HUES48 (cell line): ENCODE data around the gene TRPM7.

Experiments
- H3K27ac ChIP-seq: one replicate; pipeline ENCODE4 v1.7.0; 2013; ENCODE audit warnings: low read depth, low read length, inconsistent platforms
- H3K27me3 ChIP-seq: 2 replicates; pipeline ENCODE4 v1.6.1; 2013; ENCODE audit warnings: mild to moderate bottlenecking, low read length; ENCODE audit not compliant: control insufficient read depth, insufficient read depth
- H3K36me3 ChIP-seq: 2 replicates; pipeline ENCODE4 v1.6.1; 2013; ENCODE audit warnings: low read length; ENCODE audit not compliant: control insufficient read depth, insufficient read depth
- H3K4me1 ChIP-seq: 2 replicates; pipeline ENCODE4 v1.6.1; 2013; ENCODE audit warnings: mild to moderate bottlenecking, low read length; ENCODE audit not compliant: control insufficient read depth, insufficient read depth
- H3K4me3 ChIP-seq: 2 replicates; pipeline ENCODE4 v1.5.1; 2013; ENCODE audit warnings: mild to moderate bottlenecking, low read depth, low read length
- H3K9ac ChIP-seq: 2 replicates; pipeline ENCODE4 v1.6.1; 2013; ENCODE audit warnings: mild to moderate bottlenecking, low read depth, low read length, moderate library complexity
- H3K9me3 ChIP-seq: 2 replicates; pipeline ENCODE4 v1.6.1; 2013; ENCODE audit warnings: low read length; ENCODE audit not compliant: control insufficient read depth, insufficient read depth

Gene TRPM7

DNA sequence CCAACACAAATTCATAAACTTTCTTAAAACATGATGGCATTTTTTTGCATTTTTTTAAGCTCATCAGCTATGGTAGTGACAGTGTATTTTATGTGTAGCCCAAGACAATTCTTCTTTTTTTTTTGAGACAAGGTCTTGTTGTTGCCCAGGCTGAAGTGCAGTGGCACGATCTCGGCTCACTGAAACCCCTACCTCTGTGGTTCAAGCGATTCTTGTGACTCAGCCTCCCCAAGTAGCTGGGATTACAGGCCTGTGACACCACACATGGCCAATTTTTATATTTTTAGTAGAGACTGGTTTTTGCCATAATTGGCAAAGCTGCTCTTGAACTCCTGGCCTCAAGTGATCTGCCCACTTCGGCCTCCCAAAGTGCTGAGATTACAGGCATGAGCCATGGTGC lies 122.8 kb downstream of the TRPM7 start:
- Histone ChIP-seq H3K36me3 (peaks cover 59% of the 10 kb centered on the region), H3K9me3 (no peaks in the 10 kb centered on the region), H3K9ac (no peak overlapping the region), H3K4me1 (no peaks in the 10 kb centered on the region), H3K27me3 (no peaks in the 10 kb centered on the region), H3K27ac (no peak overlapping the region), H3K4me3 (no peak overlapping the region)

DNA sequence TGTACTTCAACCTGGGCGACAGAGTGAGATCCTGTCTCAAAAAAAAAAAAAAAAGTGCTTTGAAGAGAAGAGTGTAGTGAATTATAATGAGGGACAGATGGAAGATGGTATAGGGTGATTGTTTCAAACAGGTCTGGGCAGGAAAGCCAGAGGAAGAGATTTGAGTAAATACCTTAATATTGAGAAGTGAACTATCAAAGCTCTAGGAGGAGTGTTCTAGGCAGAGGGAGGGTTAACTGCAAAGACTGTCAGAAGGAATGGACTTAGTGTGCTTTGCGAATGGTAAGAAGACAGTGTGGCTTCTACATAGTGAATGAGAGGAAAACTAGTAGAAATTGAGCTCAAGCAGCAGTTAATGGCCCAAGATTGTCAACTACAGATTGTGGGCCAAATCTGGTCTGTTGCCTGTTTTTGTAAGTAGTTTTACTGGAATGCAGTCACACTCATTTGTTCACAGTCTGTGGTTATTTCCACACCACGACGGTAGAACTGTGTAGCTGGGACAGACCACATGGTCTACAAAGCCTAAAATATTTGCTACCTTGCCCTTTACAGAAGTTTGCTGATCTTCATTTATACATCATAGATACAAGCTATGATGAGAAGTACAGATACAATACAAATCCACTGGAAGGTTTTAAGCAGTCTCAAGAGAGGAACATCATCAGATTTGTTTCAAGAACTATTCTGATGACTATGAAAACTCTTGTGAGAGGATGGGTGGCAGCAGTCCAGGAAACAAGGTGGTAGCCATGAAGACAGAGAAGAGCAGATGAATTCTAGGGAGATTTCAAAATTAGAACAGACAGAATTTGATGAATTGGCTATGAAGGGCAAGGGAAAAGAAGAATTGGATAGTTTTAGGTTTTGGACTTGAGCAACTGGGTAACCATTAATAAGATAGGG lies 123.6 kb downstream of the TRPM7 start:
- Histone ChIP-seq H3K36me3 (peaks cover 52% of the 10 kb centered on the region), H3K4me1 (no peaks in the 10 kb centered on the region), H3K9me3 (no peaks in the 10 kb centered on the region), H3K9ac (no peak overlapping the region), H3K4me3 (no peak overlapping the region), H3K27ac (no peak overlapping the region), H3K27me3 (no peaks in the 10 kb centered on the region)

DNA sequence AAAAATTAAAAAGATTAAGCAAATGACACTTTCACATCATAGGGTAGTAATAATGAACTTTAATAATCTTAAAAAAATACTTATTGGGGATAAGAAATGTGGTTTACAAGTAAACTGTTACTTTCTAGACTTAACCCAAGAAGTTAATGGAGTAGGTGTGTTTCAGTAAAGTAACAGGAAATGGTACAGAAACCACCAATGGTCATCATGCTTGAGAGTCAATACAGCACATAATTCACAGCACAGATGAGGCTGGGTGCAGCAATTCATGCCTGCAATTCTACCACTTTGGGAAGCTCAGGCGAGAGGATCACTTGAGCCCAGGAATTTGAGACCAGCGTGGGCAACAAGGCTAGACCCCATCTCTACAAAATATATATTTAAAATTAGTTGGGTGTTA lies 128.6 kb downstream of the TRPM7 start:
- H3K27me3 ChIP-seq, result no peaks in the 10 kb centered on the region
- H3K36me3 ChIP-seq, result peaks cover 33% of the 10 kb centered on the region
- H3K4me3 ChIP-seq, result no peak overlapping the region
- H3K27ac ChIP-seq, result no peak overlapping the region
- no peaks in the 10 kb centered on the region for H3K9me3 ChIP-seq
- H3K4me1 ChIP-seq, result no peaks in the 10 kb centered on the region
- no peak overlapping the region for H3K9ac ChIP-seq

DNA sequence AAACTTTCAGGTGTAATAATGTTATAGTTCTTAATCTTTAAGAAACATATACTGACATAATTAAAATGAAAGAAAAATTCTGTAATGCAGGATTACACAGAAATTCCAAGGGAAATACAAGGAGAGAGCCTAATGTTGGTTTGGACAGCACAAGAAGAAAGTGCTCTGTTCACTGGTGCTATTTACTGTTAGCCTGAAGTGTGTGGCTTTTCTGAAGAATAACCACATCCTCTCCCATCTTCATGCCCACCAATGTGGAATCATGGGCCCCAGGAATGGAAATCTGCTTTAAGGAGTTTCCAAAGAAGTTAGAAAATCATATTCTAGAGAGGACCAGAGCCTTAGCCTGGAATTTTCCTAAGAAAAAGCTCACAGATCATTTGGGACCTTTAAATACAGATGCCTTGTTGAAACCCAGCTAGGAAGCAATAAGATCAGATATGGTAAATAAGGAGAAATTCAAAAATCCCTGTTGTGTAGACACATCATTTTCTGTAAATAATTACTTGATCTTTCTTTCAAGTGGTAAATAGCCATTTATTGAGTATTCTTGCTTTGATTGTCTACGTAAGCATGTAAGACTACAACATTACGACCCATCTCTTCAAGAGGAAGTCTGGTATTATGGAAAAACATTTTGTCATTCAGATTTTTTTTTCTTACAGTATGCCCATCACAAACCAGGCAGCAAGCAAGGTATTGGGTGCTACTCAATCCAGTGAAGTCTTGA lies 129.8 kb downstream of the TRPM7 start:
- Histone ChIP-seq H3K36me3 (peaks cover 22% of the 10 kb centered on the region), H3K4me1 (no peaks in the 10 kb centered on the region), H3K27me3 (no peaks in the 10 kb centered on the region), H3K4me3 (no peak overlapping the region), H3K27ac (no peak overlapping the region), H3K9ac (no peak overlapping the region), H3K9me3 (no peaks in the 10 kb centered on the region)

DNA sequence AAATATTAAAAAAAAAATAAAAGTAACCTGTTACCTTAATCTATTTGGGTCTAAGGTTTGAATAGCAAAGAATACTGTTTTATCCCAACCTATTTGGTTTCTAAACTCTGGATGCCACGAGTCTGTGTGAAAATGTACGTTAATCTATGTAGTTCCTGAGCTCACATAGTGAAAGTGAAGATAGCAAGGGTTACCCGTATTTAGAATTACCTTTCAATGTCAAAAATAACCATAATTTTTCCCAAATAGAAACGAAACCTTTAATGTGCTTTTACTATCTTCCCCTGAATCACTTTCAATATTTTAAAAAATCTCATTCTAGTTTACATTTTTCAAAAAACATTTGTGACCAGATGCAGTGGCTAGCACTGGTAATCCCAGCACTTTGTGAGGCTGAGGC lies 134.4 kb downstream of the TRPM7 start:
- no peak overlapping the region for H3K27ac ChIP-seq
- no peaks in the 10 kb centered on the region for H3K27me3 ChIP-seq
- no peak overlapping the region for H3K9ac ChIP-seq
- peaks cover 3% of the 10 kb centered on the region; the same call in 1 of the 2 replicates for H3K36me3 ChIP-seq
- no peaks in the 10 kb centered on the region for H3K4me1 ChIP-seq
- no peaks in the 10 kb centered on the region for H3K9me3 ChIP-seq
- no peak overlapping the region for H3K4me3 ChIP-seq

DNA sequence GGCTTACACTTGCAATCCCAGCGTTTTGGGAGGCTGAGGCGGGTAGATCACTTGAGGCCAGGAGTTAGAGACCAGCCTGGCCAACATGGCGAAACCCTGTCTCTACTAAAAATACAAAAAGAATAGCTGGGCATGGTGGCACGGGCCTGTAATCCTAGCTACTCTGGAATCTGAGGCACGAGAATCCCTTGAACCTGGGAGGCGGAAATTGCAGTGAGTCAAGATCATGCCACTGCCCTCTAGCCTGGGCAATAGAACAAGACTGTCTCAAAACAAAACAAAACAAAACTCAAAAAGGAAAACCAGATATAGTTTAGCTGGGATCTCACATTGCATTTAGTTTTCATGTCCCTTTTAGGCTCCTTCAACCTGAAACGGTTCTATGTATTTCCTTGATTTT lies 137.3 kb downstream of the TRPM7 start:
- Histone ChIP-seq H3K36me3 (no peaks in the 10 kb centered on the region), H3K4me1 (0 out of 2 replicates have a peak, but pooled peaks cover 3% of the 10 kb centered on the region), H3K9ac (no peak overlapping the region), H3K27ac (no peak overlapping the region), H3K4me3 (no peak overlapping the region), H3K27me3 (no peaks in the 10 kb centered on the region), H3K9me3 (no peaks in the 10 kb centered on the region)

DNA sequence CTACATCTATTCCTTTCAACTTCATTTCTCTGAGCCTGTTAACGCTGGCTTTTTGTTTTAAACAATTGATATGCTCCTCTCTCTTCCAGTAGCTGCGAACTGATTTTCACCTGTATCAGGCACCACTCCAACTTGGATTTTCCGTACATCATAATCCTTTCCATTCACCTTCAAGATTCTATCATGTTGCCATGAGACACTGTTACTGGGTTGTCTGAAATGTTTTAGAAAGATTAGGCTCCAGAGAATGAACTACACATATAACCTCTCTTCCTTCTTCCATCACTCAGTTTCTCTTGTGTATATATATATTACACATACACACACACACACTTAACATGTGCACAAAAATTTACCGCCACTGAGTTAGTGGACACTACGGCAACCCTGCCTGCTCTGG lies 140.0 kb downstream of the TRPM7 start, which contains the start of gene USP50:
Gene USP50, minus strand, starts transcription at position 101 of the 400 bp plus-strand sequence. CDS start 141 bp downstream, outside the sequence.
- Histone ChIP-seq H3K9ac (no peak within 1 kb of the TSS), H3K27me3 (no peaks in the 10 kb centered on the region), H3K4me1 (0 out of 2 replicates have a peak, but pooled peaks cover 3% of the 10 kb centered on the region), H3K9me3 (no peaks in the 10 kb centered on the region), H3K4me3 (no peak within 1 kb of the TSS), H3K27ac (no peak within 1 kb of the TSS), H3K36me3 (no peaks in the 10 kb centered on the region)

DNA sequence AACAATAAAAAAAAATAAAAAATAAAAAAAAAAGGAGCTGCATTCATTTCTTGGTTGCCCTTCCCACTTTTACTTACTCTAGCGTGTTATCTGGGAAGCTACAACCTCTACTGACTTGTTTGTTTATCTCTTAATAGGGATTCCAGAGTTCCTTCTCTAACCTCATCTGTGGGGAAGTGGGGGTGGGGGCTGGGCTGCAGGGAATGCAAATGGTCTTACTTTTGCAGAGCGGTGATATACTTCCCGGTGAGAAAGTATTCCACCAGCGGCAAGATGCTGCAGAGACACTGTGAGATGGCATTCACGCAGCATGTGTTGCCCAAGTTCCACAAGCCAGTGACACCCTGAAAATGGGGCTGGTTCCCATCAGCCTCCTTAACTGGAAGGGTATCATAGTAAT lies 142.2 kb downstream of the TRPM7 start:
- Histone ChIP-seq H3K27me3 (no peaks in the 10 kb centered on the region), H3K27ac (no peak overlapping the region), H3K9me3 (no peaks in the 10 kb centered on the region), H3K4me3 (no peak overlapping the region), H3K4me1 (0 out of 2 replicates have a peak, but pooled peaks cover 3% of the 10 kb centered on the region), H3K36me3 (no peaks in the 10 kb centered on the region), H3K9ac (no peak overlapping the region)

DNA sequence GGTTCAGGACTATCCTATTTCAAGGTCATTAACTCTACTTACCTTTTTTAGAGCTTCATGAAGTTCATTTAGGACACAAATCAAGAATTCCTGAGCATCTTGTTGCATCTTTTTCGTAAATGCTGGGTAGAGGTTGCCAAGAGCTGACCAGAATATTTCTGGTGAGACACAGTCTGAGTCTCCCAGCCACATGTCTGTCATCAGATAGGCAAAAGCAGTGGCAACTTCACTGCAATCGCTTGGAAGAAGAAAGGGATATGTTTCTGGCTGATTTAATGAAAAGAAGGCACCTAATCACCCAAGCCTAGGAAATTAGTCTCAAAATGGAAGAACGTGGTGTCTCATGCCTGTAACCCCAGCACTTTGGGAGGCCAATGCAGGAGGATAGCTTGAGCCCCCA lies 143.0 kb downstream of the TRPM7 start:
- Histone ChIP-seq H3K9ac (no peak overlapping the region), H3K4me3 (no peak overlapping the region), H3K27ac (no peak overlapping the region), H3K36me3 (no peaks in the 10 kb centered on the region), H3K9me3 (no peaks in the 10 kb centered on the region), H3K27me3 (no peaks in the 10 kb centered on the region), H3K4me1 (0 out of 2 replicates have a peak, but pooled peaks cover 3% of the 10 kb centered on the region)

DNA sequence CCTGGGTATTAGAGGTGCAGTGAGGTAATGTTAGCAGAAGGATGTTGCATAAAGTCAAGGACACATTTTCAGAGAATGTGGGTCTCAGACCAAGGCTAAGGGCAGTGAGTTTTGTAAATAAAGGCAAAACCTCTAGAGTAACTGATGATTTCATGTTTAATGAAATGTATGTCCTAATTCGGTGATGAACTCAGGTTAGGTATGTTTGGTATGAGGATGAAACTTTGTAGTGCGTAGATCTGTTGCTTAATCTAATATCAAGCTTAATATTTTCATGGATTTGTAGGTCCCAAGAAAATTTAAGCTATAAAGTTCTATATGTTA lies 143.7 kb downstream of the TRPM7 start:
- no peak overlapping the region for H3K9ac ChIP-seq
- no peaks in the 10 kb centered on the region for H3K27me3 ChIP-seq
- no peaks in the 10 kb centered on the region for H3K9me3 ChIP-seq
- H3K4me1 ChIP-seq, result 0 out of 2 replicates have a peak, but pooled peaks cover 3% of the 10 kb centered on the region
- no peak overlapping the region for H3K4me3 ChIP-seq
- H3K27ac ChIP-seq, result no peak overlapping the region
- H3K36me3 ChIP-seq, result no peaks in the 10 kb centered on the region

DNA sequence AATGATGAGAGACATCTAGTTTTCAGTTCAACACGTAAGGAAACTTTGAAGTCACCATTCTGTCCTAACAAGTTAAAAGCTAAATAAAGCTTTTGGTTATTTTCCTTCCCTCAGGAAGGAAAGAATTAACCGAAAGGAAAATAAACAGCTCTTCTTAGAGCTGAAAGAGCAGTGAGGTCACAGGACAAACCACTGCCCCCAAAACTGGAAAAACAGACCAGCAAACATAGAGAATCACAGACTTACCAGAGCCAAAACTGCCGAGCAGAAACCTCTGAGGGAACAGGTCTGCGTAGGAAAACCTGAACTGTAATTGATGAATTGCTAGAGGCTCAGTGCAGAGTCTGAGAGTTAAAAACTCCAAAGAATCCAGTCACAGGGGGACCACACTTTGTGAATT lies 154.8 kb downstream of the TRPM7 start:
- no peak overlapping the region for H3K9ac ChIP-seq
- no peaks in the 10 kb centered on the region for H3K36me3 ChIP-seq
- H3K27ac ChIP-seq, result peak overlapping the region; percentile 7
- no peaks in the 10 kb centered on the region for H3K27me3 ChIP-seq
- no peaks in the 10 kb centered on the region; the same call in 1 of the 2 replicates for H3K9me3 ChIP-seq
- H3K4me3 ChIP-seq, result no peak overlapping the region
- no peaks in the 10 kb centered on the region for H3K4me1 ChIP-seq
